ENCODE results near the gene NUTM2F.
"Not testable (repeated sequence)": the region's sequence is repeated elsewhere in the genome, so short reads cannot be mapped to it uniquely, and the experiment has no call there.

The NUTM2F gene, protein sequence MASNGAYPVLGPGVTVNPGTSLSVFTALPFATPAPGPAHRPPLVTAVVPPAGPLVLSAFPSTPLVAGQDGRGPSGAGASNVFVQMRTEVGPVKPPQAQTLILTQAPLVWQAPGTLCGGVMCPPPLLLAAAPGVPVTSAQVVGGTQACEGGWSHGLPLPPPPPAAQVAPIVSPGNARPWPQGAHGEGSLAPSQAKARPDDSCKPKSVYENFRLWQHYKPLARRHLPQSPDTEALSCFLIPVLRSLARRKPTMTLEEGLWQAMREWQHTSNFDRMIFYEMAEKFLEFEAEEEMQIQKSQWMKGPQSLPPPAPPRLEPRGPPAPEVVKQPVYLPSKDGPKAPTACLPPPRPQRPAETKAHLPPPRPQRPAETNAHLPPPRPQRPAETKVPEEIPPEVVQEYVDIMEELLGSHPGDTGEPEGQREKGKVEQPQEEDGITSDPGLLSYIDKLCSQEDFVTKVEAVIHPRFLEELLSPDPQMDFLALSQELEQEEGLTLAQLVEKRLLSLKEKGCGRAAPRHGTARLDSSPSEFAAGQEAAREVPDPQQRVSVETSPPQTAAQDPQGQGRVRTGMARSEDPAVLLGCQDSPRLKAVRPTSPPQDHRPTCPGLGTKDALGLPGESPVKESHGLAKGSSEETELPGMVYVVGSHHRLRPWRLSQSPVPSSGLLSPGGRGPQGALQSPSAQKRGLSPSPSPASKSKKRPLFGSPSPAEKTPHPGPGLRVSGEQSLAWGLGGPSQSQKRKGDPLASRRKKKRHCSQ

DNA sequence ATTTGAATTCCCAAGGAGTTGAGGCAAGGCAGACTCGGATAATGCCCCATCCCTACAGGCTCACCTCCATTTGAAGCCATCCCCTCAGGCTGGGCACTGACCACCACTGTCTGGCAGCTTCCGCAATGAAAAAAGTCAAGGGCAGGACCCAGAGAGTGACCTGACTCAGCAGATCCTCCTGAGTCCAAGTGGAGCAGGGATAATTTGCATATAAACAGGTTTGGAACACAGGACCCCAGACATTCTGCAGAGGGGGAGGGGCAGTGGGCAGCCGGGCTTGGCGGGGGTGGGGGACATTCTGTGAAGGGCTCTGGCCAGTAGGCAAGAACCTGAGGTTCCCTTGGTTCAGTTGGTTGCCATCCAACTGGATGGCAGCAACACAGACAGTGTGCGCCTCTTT is at the start of gene NUTM2F:
Gene NUTM2F, minus strand, starts transcription at position 101 of the 400 bp plus-strand sequence. Its CDS starts 21 bp downstream, at position 80.
- not testable (repeated sequence) for DNase-seq

DNA sequence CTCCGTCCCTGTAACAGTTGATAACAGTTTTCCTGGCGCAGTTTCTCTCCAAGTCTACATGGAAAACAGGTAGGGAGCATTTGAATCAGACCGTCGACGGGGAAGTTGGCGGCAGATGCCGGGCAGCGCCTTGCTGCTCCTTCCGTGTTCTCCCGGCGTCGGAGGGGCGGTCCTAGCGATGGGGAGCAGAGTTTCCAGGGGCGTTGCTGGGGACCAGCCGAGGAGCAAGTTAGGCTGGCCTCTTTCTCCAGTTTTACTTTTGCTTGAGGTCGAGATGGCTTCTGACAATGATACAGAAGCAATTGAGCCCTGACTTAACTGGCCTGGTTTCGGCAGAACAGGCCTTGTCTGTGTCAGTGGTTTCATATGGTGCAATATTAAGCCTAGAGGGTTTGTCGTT is 46.8 kb upstream of the NUTM2F start:
- peak; percentile 2 for DNase-seq

DNA sequence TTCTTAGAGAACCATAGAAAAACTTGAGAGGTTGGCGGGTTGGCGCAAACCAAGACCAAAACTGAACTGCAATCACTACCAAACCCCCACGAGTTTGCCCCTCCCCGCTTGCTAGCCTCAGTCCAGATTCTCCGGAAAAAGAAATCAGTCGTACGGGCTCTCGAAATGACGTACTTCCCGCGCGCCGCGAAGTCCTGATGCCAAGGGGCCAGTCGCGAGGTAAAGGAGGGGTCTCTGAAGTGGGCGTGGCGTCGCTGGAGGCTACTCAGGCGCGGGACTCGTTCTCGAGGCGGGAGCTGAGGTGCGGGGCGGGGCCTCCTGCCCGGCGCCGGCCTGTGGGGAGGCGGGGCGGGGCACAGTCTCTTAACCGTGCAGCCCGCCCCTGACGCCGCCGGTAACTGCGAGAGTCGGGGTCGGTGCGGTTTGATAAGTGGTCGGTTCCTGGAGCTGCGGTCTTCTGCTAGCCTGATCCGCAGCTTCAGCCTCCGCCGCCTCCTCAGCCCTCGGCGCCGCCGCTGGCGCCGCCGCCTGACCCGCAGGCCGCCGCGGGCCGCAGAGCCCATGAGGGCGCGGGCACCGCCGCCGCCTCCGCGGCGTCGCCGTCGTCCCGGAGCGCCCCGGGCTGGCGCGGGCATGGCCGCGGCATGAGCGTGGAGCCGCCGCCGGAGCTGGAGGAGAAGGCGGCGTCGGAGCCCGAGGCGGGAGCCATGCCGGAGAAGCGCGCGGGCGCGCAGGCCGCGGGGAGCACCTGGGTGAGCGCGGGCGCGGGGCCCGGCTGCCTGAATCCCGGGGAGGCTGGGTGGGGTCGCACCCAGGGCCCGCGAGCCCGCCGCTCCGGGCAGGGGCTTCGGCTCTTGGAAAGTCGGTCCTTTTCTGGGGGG is 46.0 kb upstream of the NUTM2F start:
- peak; percentile 96 for DNase-seq

DNA sequence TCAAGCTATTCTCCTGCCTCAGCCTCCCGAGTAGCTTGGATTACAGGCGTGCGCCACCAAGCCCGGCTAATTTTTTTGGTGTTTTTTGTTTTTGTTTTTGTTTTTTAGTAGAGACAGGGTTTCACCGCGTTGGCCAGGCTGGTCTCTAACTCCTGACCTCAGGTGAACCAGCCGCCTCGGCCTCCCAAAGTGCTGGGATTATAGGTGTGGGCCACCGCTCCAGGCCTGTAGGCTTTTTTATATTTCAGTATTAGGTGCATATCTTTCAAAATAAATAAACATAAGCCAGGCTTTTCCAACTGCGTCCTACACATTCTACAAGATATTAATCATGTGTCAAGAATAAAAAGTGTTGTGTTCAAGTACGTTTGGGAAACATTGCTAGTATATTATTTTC is 45.3 kb upstream of the NUTM2F start:
- not testable (repeated sequence) for DNase-seq

DNA sequence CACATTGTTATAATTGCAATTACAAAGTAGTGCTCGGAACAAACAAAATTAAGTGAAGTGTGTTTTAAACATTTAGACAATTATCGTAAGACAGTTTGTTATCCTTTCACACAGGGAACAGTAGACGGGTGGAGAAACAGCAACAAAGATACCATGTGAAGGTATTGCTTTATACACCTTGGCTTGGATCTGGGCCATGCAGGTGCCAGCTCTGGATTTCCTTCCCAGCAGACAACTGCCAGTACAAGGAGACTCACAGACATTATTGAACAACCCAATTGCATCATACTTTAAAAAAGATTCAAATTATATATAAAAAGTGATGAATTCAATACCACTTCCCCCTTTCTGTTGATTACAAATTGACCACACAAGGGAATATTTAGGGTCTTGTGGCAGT is 41.8 kb upstream of the NUTM2F start:
- DNase-seq = not testable (repeated sequence)

DNA sequence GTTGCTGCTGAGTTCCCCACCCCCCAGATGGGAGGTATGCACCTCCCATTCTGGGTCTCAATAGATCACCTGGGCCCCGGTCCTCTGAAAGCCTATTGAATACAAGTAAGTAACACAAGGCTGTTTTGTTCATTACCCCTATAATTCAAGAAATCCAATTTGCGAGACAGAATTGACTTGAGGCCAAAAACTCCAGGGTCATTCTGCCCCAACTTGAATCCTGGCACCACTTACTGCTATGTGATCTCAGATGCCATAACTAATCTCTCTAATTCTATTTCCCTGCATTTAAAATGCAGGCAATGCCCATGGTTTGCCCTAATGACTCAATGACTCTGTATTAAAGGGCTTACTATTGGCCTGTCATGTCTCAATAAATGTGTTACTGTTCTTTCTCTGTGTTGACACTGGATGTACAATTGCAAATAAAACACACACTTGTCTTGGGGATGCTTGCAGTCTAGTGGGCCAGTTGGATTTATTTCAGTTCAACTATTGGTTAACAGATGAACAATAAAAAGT is 35.7 kb upstream of the NUTM2F start:
- not testable (repeated sequence) for DNase-seq

DNA sequence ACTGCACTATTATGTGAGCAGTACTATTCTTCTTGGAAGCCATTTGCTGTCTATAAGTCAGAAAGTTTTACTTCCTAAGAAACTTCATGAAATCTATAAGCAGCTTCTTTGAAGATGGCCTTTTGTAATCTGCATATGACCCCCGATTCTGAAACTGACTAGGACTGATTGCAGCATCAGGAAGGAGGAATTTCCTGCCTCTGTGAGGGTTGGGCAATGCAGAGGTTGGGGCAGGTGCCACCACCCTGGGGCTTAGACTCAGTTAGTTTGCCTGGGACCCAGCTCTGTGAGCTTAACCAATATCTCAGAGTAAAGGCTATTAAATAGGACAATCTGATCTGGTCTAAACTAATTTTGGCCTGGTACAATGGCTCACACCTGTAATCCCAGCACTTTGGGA is 28.7 kb upstream of the NUTM2F start:
- DNase-seq = not testable (repeated sequence)

DNA sequence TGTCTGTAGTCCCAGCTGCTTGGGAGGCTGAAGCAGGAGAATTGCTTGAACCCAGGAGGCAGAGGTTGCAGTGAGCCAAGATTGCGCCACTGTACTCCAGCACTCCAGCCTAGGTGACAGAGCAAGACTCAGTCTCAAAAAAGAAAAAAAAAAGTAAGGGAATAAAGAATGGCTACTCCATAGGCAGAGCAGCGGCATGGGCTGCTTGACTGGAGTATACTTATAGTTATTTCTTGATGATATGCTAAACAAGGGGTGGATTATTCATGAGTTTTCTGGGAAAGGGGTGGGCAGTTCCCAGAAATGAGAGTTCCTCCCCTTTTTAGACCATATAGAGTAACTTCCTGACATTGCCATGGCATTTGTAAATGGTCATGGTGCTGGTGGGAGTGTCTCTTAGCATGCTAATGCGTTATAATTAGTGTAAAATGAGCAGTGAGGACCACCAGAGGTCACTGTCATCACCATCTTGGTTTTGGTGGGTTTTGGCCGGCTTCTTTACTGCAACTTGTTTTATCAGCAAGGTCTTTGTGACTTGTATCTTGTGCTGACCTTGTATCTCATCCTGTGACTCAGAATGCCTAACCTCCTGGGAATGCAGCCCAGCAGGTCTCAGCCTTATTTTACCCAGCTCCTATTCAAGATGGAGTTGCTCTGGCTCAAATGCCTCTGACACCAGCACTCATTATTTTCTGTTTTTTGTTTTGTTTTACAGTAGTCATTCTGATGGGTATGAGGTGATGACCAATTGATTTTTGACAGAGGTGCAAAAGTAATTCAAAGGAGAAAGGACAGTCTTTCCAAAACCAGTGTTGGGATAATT is 23.7 kb upstream of the NUTM2F start:
- not testable (repeated sequence) for DNase-seq

DNA sequence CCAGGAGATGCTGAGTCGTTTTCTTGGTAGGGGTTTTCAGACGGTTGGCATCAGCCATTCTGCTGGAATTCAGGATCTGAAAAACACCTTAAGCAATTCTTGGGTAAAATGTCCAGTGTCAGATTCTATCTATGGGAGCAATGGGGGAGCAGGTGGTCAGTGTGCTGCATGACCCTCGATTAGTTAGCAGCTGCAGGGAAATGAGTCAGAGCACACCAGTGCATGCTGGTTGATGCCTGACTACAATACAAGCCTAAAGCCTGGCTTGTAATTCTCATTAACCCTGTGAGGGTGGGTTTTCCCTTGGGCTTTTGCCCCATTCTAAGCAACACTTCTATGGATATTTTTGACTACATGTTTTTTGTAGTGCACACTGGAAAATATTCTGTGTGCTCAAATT is 20.3 kb upstream of the NUTM2F start:
- not testable (repeated sequence) for DNase-seq

DNA sequence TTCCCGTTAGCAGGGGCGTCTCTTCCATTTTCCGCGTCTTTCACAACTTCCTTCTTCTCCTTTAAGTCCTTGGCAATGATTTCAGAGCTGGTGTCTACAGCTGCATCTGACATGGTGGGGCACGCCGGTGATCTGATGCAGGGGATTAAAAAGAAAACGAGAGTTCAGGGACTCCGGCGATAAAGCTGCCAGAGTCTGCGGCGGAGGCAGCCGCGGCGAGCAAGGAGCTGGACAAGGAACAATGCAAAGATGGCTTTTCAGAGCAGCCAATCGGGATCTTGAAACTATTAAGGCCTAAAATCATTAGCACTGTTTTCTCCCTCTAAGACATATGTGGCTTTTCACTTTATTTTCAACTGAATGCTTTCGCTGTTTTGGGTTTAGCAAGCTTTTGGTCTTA is 19.0 kb upstream of the NUTM2F start:
- DNase-seq = not testable (repeated sequence)

DNA sequence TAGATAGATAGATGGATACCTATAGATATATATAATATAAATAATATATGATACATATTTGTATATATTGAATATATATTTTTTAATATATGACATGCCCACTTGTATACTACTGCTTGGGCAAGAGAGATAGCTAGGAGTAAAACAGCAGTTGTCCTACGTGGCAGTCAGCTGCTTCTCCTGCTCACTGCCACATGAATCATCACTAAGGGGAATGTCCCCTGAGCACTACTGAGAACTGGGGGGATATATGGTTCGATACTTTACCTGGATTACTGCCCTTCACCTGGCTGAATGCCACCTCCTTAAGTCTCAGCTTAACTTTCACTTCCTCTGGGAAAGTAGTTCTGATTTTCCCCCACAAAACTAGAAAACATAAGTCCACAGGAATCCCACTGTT is 13.3 kb upstream of the NUTM2F start:
- not testable (repeated sequence) for DNase-seq

DNA sequence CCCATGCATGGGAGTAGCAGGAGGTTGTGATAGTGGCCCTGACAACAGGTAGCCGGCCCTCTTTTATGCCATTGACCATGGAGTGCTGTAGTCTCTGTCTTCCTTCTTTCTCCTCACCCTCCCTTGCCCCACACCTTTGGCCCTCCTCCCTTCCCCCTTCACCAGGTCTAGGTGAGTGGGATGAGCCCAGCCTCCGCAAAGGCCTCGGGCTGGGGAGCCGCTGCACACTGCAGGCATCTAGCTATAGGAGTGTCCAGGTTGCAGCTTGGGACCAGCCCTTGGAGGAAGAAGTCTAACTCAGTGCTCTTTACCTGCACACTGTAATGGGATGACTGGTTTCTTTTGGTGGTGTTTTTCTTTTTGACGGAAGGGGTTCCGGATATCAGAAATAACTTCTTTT is 12.3 kb upstream of the NUTM2F start:
- DNase-seq = not testable (repeated sequence)

DNA sequence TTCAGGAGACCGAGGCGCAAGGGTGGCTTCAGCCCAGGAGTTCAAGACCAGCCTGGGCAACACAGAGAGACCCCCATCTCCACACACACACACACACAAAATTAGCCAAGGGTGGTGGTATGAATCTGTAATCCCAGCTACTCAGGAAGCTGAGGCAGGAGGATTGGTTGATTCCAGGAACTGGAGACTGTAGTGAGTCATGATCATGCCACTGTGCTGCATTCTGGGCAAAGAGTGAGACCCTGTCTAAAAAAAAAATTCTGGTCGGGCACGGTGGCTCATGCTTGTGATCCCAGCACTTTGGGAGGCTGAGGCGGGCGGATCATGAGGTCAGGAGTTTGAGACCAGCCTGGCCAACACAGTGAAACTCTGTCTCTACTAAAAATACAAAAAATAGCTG is 11.2 kb upstream of the NUTM2F start:
- not testable (repeated sequence) for DNase-seq

DNA sequence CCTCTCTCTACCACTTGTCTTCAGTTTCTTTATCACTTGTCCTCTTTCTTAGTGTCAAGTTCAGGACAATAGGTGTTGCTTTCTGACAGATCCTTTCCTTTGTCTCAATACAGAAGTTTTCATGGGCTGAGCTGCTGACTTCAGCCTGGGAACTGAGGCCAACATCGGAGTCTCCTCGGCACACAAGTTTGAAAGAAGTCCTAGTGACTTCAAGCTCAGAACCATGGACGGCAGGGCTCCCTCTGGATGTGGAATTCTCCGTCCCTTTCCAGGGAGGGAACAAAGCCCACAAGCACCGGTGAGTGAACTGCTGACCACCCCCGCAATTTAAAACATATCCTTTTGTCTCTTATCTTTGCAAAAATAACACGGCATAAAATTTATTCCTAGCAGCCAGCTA is 10.3 kb upstream of the NUTM2F start:
- not testable (repeated sequence) for DNase-seq

DNA sequence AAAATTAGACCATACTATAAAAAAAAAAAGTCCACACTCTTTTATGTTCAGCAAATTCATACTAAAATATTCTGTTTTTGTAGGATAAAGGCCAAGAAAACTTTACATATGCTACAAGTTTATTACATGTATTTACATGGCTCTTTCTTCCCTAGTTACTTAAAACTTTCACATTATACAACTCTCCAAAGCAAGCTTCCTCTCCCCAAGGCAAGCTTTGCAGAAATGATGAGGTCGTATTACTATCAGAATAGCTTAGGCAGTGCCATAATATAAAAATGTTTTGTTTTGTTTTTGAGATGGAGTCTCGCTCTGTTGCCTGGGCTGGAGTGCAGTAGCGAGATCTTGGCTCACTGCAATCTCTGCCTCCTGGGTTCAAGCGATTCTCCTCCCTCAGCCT is 8.0 kb upstream of the NUTM2F start:
- DNase-seq = not testable (repeated sequence)

DNA sequence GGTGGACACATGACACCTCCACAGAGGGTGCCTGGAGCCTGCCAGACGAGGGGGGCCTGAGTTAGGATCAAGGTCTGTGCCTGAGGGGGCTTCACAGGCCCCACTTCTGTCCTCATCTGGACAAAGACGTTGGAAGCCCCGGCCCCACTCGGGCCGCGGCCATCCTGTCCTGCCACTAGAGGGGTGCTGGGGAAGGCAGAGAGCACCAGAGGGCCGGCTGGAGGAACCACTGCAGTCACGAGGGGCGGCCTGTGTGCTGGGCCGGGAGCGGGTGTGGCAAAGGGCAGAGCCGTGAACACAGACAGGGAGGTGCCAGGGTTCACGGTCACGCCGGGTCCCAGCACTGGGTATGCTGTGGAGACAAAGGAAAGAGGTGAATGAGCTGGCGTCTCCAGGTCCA is 2.9 kb downstream of the NUTM2F start:
- not testable (repeated sequence) for DNase-seq

DNA sequence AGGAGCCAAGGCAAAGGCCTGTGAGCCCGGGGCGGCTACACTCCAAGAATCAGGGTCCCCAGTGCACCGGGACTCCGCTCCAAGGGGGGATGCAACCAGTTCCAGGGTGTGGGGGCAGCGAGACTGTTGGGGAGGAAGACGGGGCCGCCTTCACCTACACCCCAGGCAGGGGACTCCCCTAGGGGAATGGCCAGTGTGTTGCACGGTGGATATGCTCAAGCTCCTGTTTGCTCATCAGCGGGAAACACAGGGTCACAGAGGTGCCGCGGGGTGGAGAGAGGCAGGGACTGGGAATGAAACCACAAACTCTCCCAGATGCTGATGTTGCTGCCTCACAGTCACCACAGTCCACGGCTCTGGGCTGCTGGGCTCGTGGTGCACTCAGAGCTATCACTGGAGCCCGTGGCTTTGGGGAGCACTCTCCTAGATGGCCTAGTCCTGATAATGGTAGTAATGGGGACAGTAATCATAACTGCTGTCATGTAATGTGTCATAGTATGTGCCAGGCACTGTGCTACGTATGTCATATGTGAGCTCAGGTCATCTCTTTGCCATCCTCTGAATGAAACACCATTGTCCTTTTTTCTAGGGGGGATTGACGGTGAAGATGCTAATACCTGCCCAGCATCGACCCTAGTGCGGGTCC is 5.2 kb downstream of the NUTM2F start:
- not testable (repeated sequence) for DNase-seq

DNA sequence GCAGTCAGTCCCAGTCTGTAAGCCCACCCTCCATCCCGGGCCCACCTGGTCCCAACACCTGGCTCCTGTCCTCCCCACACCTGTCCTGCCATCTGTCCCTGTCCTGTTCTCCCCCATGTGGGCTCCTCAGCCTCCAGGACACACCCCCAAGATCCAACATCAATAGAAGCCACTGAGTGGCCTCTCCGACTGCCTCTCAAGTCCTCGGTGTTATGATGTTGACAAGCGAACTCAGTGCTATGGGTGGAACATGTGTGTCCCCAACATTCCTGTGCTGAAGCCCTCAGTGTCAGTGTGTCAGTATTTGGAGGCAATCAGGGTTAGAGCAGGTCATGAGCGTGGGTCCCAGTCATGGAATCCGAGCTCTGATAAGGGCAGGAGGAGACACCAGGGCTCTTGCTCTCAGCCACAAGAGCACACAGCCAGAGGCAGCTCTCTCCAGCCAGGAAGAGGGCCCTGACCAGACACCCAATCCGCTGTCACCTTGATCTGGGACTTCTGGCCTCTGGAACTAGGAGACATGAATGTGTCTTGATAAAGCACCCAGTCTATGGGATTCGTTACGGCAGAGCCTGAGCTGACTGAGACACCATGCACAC is 6.0 kb downstream of the NUTM2F start:
- not testable (repeated sequence) for DNase-seq

DNA sequence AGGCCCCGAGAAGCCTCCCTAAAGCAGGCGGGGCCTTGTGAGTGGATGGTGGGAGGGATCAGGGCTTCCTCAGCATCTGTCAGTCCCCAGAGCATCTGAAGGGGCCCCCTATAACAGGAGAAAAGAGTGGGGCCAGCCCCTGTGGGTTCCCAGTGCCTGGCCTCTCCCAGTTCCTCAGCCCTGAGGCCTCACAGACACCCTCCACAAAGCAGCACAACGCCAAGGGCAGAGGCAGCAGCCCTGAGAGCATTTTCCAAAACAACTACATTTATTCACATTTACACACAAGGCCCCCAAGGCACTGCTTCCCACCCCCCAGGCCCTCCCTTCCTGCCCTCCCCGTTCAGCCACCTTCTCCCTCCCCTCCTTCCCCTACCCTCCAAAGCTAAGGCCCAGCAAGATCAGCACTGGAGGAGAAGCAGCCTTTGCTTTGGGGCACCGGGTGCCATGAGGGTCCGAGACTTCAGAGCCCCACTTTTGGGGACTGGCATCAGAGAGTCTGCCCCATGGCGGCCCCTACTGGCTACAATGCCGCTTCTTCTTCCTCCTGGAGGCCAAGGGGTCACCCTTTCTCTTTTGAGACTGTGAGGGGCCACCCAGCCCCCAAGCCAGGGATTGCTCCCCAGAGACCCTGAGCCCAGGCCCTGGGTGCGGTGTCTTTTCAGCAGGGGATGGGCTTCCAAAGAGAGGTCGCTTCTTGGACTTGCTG is 10.3 kb downstream of the NUTM2F start:
- DNase-seq = not testable (repeated sequence)

DNA sequence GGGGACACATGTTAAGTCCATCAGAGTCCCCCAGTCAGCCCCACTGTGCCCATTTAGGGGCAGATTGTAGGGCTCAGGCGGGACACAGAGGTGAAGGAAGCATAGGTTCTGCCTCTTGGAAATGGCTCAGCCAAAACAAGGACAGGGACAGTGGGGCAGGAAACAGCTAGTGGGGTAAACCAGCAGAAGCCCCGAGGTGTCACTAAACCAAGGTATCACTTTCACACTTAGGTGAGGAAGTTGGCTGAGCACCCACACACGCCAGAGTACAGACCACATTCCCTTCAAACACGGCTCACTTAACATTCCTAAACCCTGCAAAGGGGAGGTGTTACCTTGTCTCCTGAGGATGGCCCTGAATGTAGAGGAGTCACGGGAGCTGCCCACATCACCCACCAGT is 12.2 kb downstream of the NUTM2F start:
- not testable (repeated sequence) for DNase-seq

All from DMS53 (cell line).